GM18861 (cell line): ENCODE results near the gene CD82.
A peak's percentile ranks its signal among the peaks of the same experiment; 100 is the strongest.

ENCODE experiments used
- ATAC-seq: cut with Tn5 transposase; IDR thresholded peaks from one replicate; pipeline ENCODE4 v1.9.1; 2021; ENCODE audit not compliant: unreplicated experiment

Gene CD82

GRCh38 chr11:44574610-44575287, 9.3 kb downstream of the CD82 start:
- ATAC-seq: peak; percentile 40

- ATAC-seq: no peak
Observed at GRCh38 chr11:44575288-44575672, 9.8 kb downstream of the CD82 start.

- ATAC-seq: no peak
Observed at GRCh38 chr11:44575962-44576361, 10.5 kb downstream of the CD82 start.

- no peak for ATAC-seq
Observed at GRCh38 chr11:44576656-44577055, 11.2 kb downstream of the CD82 start.

GRCh38 chr11:44577231-44577830, 11.9 kb downstream of the CD82 start:
- ATAC-seq: no peak

- peak; percentile 40 for ATAC-seq
Observed at GRCh38 chr11:44578279-44578678, 12.8 kb downstream of the CD82 start.

- no peak for ATAC-seq
Observed at GRCh38 chr11:44579302-44579761, 13.9 kb downstream of the CD82 start.

GRCh38 chr11:44580701-44581100, 15.2 kb downstream of the CD82 start:
- ATAC-seq: no peak

- no peak for ATAC-seq
Observed at GRCh38 chr11:44581246-44581645, 15.8 kb downstream of the CD82 start.

- ATAC-seq: no peak
Observed at GRCh38 chr11:44582641-44583352, 17.3 kb downstream of the CD82 start.

GRCh38 chr11:44583353-44583669, 17.8 kb downstream of the CD82 start:
- ATAC-seq: no peak

GRCh38 chr11:44585421-44585820, 20.0 kb downstream of the CD82 start:
- ATAC-seq: no peak

GRCh38 chr11:44589301-44589700, 23.8 kb downstream of the CD82 start:
- ATAC-seq: no peak

GRCh38 chr11:44590769-44591168, 25.3 kb downstream of the CD82 start:
- ATAC-seq: no peak

GRCh38 chr11:44591557-44591956, 26.1 kb downstream of the CD82 start:
- no peak for ATAC-seq

GRCh38 chr11:44592125-44592940, 26.9 kb downstream of the CD82 start:
- ATAC-seq: no peak

- ATAC-seq: no peak
Observed at GRCh38 chr11:44593251-44593650, 27.8 kb downstream of the CD82 start.

- ATAC-seq: no peak
Observed at GRCh38 chr11:44595006-44595405, 29.5 kb downstream of the CD82 start.

GRCh38 chr11:44595964-44596381, 30.5 kb downstream of the CD82 start:
- ATAC-seq: no peak

GRCh38 chr11:44596525-44597276, 31.2 kb downstream of the CD82 start:
- ATAC-seq: peak; percentile 24
